ENCODE measurements around the gene HS3ST2.

GRCh38 chr16:22782314-22782713 is 31.6 kb upstream of the HS3ST2 start:
- no peak for TF ChIP-seq TAF1 (IDR thresholded peaks at IDR 0.05; ENCODE audit: low read depth, low read length)
- no peak for TF ChIP-seq POLR2A (IDR thresholded peaks at IDR 0.05; ENCODE audit: low read depth, low read length)
- no peak for TF ChIP-seq PAX5 (IDR thresholded peaks at IDR 0.05; ENCODE audit: insufficient read depth, low read length, severe bottlenecking)
- TF ChIP-seq POLR2AphosphoS5 (IDR thresholded peaks at IDR 0.05; ENCODE audit: low read depth, low read length), result no peak

Measured in GM12891 (cell line).